NB4 (cell line): Measurements from ENCODE around the gene TBC1D25.
"Not testable (repeated sequence)": the region's sequence is repeated elsewhere in the genome, so short reads cannot be mapped to it uniquely, and the experiment has no call there.

Experiments used
- DNase-seq: peaks from one replicate; pipeline ENCODE4 v3.0.0; 2010; ENCODE audit warnings: low read depth
- H3K4me3 ChIP-seq: one replicate; pipeline ENCODE4 v1.5.1; 2011; ENCODE audit warnings: mild to moderate bottlenecking, low read depth, low read length, moderate library complexity
- CTCF ChIP-seq: IDR thresholded peaks from one replicate; pipeline ENCODE4 v1.5.1; 2012; ENCODE audit warnings: low read depth, low read length
- MAX ChIP-seq: IDR thresholded peaks from 2 replicates; pipeline ENCODE4 v1.6.1; 2011; ENCODE audit warnings: low read depth, low read length
- MYC ChIP-seq: IDR thresholded peaks from 2 replicates; pipeline ENCODE4 v1.6.1; 2011; ENCODE audit warnings: low read depth, low read length
- POLR2A ChIP-seq: IDR thresholded peaks from 2 replicates; pipeline ENCODE4 v1.6.1; 2011; ENCODE audit warnings: mild to moderate bottlenecking; ENCODE audit not compliant: insufficient read length; ENCODE audit errors: extremely low read depth

Gene TBC1D25

GRCh38 chrX:48541140-48541814, 1.8 kb downstream of the TBC1D25 start:
- H3K4me3 ChIP-seq, result no peak overlapping the region
- TF ChIP-seq POLR2A (no peak), MYC (no peak), MAX (no peak), CTCF (no peak)
- DNase-seq, result no peak

- no peak for DNase-seq
- H3K4me3 ChIP-seq, result no peak overlapping the region
- TF ChIP-seq CTCF (no peak), POLR2A (no peak), MYC (no peak), MAX (no peak)
These were observed 9.4 kb downstream of the TBC1D25 start for GRCh38 chrX:48548871-48549270.

GRCh38 chrX:48555731-48556325, 16.3 kb downstream of the TBC1D25 start:
- DNase-seq, H3K4me3 ChIP-seq: not testable (repeated sequence)

GRCh38 chrX:48558271-48558670, 18.8 kb downstream of the TBC1D25 start:
- TF ChIP-seq MAX (no peak), CTCF (no peak), POLR2A (no peak), MYC (no peak)
- no peak overlapping the region for H3K4me3 ChIP-seq
- no peak for DNase-seq

GRCh38 chrX:48559636-48560035, 20.1 kb downstream of the TBC1D25 start:
- H3K4me3 ChIP-seq, result no peak overlapping the region
- no peak for TF ChIP-seq POLR2A
- no peak for DNase-seq

GRCh38 chrX:48560056-48560455, 20.5 kb downstream of the TBC1D25 start:
- DNase-seq, result no peak
- no peak for TF ChIP-seq POLR2A
- no peak for TF ChIP-seq CTCF
- TF ChIP-seq MAX, result no peak
- TF ChIP-seq MYC, result no peak
- no peak overlapping the region for H3K4me3 ChIP-seq

GRCh38 chrX:48560681-48561080, 21.2 kb downstream of the TBC1D25 start:
- TF ChIP-seq POLR2A, result no peak
- TF ChIP-seq CTCF, result no peak
- no peak for TF ChIP-seq MAX
- no peak for TF ChIP-seq MYC

More at GRCh38 chrX:48560681-48561080, 21.2 kb downstream of the TBC1D25 start:
- DNase-seq, result no peak
- no peak overlapping the region for H3K4me3 ChIP-seq
